Panc1 (cell line): ENCODE data around the gene RASEF. TPM values are rescaled to one million over a fixed set of nuclear protein-coding genes. Genes with fewer than 3 reads are reported as not detected.
A peak's percentile ranks its signal among the peaks of the same experiment; 100 is the strongest.

Source experiments
- ATAC-seq: fragments of 200-7000 bp; cut with Tn5 transposase; 2 replicates; pipeline ENCODE4 v1.9.1; 2020; ENCODE audit warnings: mild to moderate bottlenecking, moderate library complexity
- Bru-seq: library from RNA; stranded (reverse); fragments of 400-500 nt; gene quantifications from one replicate; lab custom pipeline; 2021; lab: Mats Ljungman, UMichigan
- BruChase-seq, 2 experiments: library from RNA; stranded (reverse); fragments of 400-500 nt; gene quantifications; one replicate each; lab custom pipeline; 2021; lab: Mats Ljungman, UMichigan
- BruUV-seq: library from RNA; stranded (reverse); fragments of 400-500 nt; replicated peaks from 2 replicates; lab custom pipeline; 2021; lab: Mats Ljungman, UMichigan
- CTCF ChIA-PET: fragments of 300-600 bp; sonication (Branson Sonifier 250); formaldehyde crosslinking; loops from one replicate; lab custom pipeline; 2022; ENCODE audit warnings: antibody characterized with exemption; lab: Charles Lee
- POLR2A ChIA-PET: fragments of 300-600 bp; sonication (Branson Sonifier 250); formaldehyde crosslinking; loops from one replicate; lab custom pipeline; 2022; ENCODE audit warnings: antibody characterized with exemption; lab: Charles Lee
- DNase-seq: peaks from one replicate; pipeline ENCODE4 v3.0.0-alpha.2; 2010; ENCODE audit warnings: low read depth, low spot score
- H3K27ac ChIP-seq: 2 replicates; pipeline ENCODE4 v1.5.1; 2011; ENCODE audit warnings: mild to moderate bottlenecking, low read length, inconsistent platforms
- H3K27me3 ChIP-seq: fragments of 200-500 bp; sonication (Bioruptor generic); 2 replicates; pipeline ENCODE4 v1.6.0; 2014; ENCODE audit warnings: low read length, inconsistent platforms; ENCODE audit not compliant: control insufficient read depth, insufficient read depth
- H3K36me3 ChIP-seq: fragments of 200-500 bp; sonication (Bioruptor generic); 2 replicates; pipeline ENCODE4 v1.5.1; 2014; ENCODE audit warnings: inconsistent platforms, mild to moderate bottlenecking, low read length, moderate library complexity; ENCODE audit not compliant: control insufficient read depth, insufficient read depth
- H3K4me1 ChIP-seq: 2 replicates; pipeline ENCODE4 v1.5.1; 2011; ENCODE audit warnings: inconsistent platforms, mild to moderate bottlenecking, low read length, moderate library complexity; ENCODE audit not compliant: control insufficient read depth, insufficient read depth
- H3K4me3 ChIP-seq, 2 experiments: 2 replicates each; pipeline ENCODE4 v1.5.1; 2011 to 2012; ENCODE audit warnings: low read depth in 2 of 2, low read length in 2 of 2, mild to moderate bottlenecking in 2 of 2, inconsistent platforms in 1 of 2, moderate library complexity in 1 of 2
- H3K9me3 ChIP-seq: fragments of 200-500 bp; sonication (Bioruptor generic); 2 replicates; pipeline ENCODE4 v1.5.1; 2014; ENCODE audit warnings: low read depth, mild to moderate bottlenecking, inconsistent platforms, low read length, moderate library complexity; ENCODE audit not compliant: control insufficient read depth, insufficient read depth
- POLR2AphosphoS5 ChIP-seq: IDR thresholded peaks from 2 replicates; pipeline ENCODE4 v1.6.1; 2012; ENCODE audit warnings: mild to moderate bottlenecking, low read depth, low read length, moderate library complexity
- SIN3A ChIP-seq: IDR thresholded peaks from 2 replicates; pipeline ENCODE4 v1.6.1; 2012; ENCODE audit warnings: low read depth, mild to moderate bottlenecking, low read length, moderate library complexity, borderline replicate concordance; ENCODE audit not compliant: insufficient read depth
- TCF7L2 ChIP-seq: IDR thresholded peaks from 2 replicates; pipeline ENCODE4 v1.6.1; 2011; ENCODE audit warnings: mild to moderate bottlenecking, low read depth, low read length, inconsistent platforms
- in situ Hi-C: cut with HindIII; loops from 2 replicates; pipeline ENCODE4 v1.10.0; 2016; ENCODE audit warnings: low sequenced_read_pairs, low pct_unique_long_range_greater_than_20kb
- intact Hi-C: fragments of 100-400 bp; cut with micrococcal nuclease; formaldehyde crosslinking; loops from one replicate; pipeline ENCODE4 v1.10.0; 2022; ENCODE audit not compliant: unreplicated experiment
- long read RNA-seq: library from polyadenylated mRNA; unstranded; transcript quantifications from one replicate; pipeline ENCODE4 v2.0.0, GENCODE V29; 2021; ENCODE audit not compliant: unreplicated experiment
- polyA plus RNA-seq: library from polyadenylated mRNA; unstranded; fragments of >200 nt; gene quantifications from one replicate; pipeline ENCODE4 v1.2.1, GENCODE V29; 2012; ENCODE audit warnings: missing spikeins; ENCODE audit not compliant: insufficient read length
- total RNA-seq: library from RNA; stranded (reverse); gene quantifications from one replicate; pipeline ENCODE4 v1.2.1, GENCODE V29; 2021; ENCODE audit not compliant: unreplicated experiment
- TF ChIP-seq, protein P1 (sequence below): fragments of 450-650 bp; IDR thresholded peaks from 2 replicates; pipeline ENCODE4 v1.5.1; 2017; ENCODE audit warnings: mild to moderate bottlenecking
- TF ChIP-seq, protein P2 (sequence below), 2 experiments: IDR thresholded peaks; 2 replicates each; pipeline ENCODE4 v1.6.1; 2011 to 2012; ENCODE audit warnings: low read depth in 2 of 2, control low read depth in 1 of 2, low read length in 1 of 2, mild to moderate bottlenecking in 1 of 2, moderate library complexity in 1 of 2; ENCODE audit not compliant: insufficient read depth in 1 of 2

RASEF gene
- 2.9 TPM for total RNA-seq
- 0.51 TPM for polyA plus RNA-seq
- percentile 48 among the genes with signal in this experiment for Bru-seq, nascent RNA
- percentile 52 among the genes with signal in this experiment for BruChase-seq, experiment 1, labeled RNA remaining after a 2-hour chase
- BruChase-seq, experiment 2, labeled RNA remaining after a 6-hour chase: percentile 56 among the genes with signal in this experiment
- long read RNA-seq, full-length matches to known transcripts: 6 of 16 reads
- long read RNA-seq, partial matches to known transcripts: 1 of 16 reads
- long read RNA-seq, other reads (novel, unspliced or antisense): 9 of 16 reads

DNA sequence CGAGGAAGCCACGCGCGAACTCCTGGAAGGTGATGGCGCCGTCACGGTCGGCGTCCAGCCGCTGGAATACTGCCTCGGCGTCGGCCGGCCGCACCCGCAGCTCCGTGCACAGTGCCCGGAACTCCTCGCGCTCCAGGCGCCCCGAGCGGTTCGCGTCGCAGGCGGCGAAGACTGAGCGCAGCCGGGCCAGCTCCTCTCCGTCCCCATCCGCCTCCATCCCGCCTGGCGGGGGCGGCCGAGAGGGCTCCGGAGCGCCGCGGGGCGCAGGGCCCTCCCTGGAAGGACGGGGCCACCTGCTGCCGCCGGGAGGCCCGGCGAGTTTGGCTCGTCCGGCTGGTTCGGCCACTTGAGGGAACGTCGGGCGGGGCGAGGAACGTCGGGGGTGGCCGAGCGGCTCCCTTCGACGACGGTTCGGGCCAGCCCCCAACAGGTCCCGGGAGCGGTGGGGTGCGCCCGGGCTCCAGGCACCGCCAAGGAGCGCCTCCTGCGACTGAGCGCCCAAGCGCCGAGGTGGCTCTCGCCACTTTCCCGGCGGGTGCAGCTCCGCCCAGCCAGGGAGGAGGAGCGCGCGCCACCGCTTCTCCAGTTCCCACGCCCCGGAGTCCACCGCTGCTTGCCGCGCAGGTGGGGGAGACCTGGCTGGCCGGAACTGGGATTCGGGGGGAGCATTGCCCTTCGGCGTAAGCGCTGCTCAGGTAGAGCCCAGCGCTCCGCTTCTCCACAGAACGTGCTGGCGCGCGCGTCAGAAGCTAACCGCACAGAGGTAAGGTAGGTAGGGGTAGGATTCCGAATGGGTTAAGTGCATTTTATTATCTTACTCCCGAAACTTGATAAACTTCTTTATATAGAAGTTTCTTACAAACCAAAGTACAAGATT, at the start of gene RASEF:
TSS of gene RASEF (minus strand) at position 492 of the 877 bp plus-strand sequence. CDS start at position 217, 275 bp downstream.
- Histone ChIP-seq H3K27ac (no peak within 1 kb of the TSS), H3K36me3 (no peaks in the 10 kb centered on the region), H3K4me3 (peak within 1 kb of the TSS; percentile 44 to 58), H3K27me3 (peaks cover 2% of the 10 kb centered on the region), H3K9me3 (no peaks in the 10 kb centered on the region), H3K4me1 (no peaks in the 10 kb centered on the region)
- ChIA-PET POLR2A (no interaction called here), CTCF (interaction anchor here (0.6 kb wide), 1 partner anchor 150 kb away, joined by 3 read pairs; no protein-coding TSS in a partner anchor)
- DNase-seq: no peak
- TF ChIP-seq TCF7L2: no peak
- TF ChIP-seq, protein P1, sequence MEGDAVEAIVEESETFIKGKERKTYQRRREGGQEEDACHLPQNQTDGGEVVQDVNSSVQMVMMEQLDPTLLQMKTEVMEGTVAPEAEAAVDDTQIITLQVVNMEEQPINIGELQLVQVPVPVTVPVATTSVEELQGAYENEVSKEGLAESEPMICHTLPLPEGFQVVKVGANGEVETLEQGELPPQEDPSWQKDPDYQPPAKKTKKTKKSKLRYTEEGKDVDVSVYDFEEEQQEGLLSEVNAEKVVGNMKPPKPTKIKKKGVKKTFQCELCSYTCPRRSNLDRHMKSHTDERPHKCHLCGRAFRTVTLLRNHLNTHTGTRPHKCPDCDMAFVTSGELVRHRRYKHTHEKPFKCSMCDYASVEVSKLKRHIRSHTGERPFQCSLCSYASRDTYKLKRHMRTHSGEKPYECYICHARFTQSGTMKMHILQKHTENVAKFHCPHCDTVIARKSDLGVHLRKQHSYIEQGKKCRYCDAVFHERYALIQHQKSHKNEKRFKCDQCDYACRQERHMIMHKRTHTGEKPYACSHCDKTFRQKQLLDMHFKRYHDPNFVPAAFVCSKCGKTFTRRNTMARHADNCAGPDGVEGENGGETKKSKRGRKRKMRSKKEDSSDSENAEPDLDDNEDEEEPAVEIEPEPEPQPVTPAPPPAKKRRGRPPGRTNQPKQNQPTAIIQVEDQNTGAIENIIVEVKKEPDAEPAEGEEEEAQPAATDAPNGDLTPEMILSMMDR: peak; percentile 29
- no peak for TF ChIP-seq POLR2AphosphoS5
- TF ChIP-seq, protein P2, sequence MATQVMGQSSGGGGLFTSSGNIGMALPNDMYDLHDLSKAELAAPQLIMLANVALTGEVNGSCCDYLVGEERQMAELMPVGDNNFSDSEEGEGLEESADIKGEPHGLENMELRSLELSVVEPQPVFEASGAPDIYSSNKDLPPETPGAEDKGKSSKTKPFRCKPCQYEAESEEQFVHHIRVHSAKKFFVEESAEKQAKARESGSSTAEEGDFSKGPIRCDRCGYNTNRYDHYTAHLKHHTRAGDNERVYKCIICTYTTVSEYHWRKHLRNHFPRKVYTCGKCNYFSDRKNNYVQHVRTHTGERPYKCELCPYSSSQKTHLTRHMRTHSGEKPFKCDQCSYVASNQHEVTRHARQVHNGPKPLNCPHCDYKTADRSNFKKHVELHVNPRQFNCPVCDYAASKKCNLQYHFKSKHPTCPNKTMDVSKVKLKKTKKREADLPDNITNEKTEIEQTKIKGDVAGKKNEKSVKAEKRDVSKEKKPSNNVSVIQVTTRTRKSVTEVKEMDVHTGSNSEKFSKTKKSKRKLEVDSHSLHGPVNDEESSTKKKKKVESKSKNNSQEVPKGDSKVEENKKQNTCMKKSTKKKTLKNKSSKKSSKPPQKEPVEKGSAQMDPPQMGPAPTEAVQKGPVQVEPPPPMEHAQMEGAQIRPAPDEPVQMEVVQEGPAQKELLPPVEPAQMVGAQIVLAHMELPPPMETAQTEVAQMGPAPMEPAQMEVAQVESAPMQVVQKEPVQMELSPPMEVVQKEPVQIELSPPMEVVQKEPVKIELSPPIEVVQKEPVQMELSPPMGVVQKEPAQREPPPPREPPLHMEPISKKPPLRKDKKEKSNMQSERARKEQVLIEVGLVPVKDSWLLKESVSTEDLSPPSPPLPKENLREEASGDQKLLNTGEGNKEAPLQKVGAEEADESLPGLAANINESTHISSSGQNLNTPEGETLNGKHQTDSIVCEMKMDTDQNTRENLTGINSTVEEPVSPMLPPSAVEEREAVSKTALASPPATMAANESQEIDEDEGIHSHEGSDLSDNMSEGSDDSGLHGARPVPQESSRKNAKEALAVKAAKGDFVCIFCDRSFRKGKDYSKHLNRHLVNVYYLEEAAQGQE (IDR thresholded peaks at IDR 0.05; ENCODE audit: insufficient read depth in 1 of 2, low read depth in 2 of 2, low read length in 1 of 2): no peak
- no peak for TF ChIP-seq SIN3A
- intact Hi-C loops (no loop called here), in situ Hi-C loops (no loop called here)
- BruUV-seq: no TSS peak
- ATAC-seq: peak; percentile 92

DNA sequence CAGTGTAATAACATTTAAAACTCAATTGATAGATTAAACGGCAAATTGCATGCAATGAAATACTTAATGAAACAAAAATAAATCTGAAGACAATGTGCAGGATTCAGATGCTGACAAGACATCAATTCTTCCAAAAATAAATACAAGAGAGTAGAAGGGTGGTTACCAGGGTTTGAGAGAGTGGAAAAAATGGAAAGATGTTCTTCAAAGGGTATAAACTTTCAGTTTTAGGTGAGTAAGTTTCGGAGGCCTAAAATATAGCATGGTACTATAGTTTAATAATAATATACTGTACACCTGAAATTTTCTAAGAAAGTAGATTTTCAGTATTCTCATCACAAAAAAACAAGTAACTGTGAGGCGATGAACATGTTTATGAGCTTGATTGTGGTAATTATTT, 48.2 kb upstream of the RASEF start:
- intact Hi-C loops (no loop called here), in situ Hi-C loops (no loop called here)
- CTCF ChIA-PET: no interaction called here
- POLR2A ChIA-PET: no interaction called here
- Histone ChIP-seq H3K9me3 (no peaks in the 10 kb centered on the region), H3K27me3 (no peaks in the 10 kb centered on the region), H3K36me3 (no peaks in the 10 kb centered on the region), H3K4me3 (no peak overlapping the region), H3K4me1 (no peaks in the 10 kb centered on the region), H3K27ac (no peak overlapping the region)
- no peak for ATAC-seq
- TF ChIP-seq TCF7L2 (no peak), SIN3A (no peak), POLR2AphosphoS5 (no peak)
- TF ChIP-seq, protein P2 (IDR thresholded peaks at IDR 0.05; ENCODE audit: insufficient read depth in 1 of 2, low read depth in 2 of 2, low read length in 1 of 2): no peak
- TF ChIP-seq, protein P1: no peak
- DNase-seq: no peak
- BruUV-seq: no TSS peak
